ENCODE results near the gene ZNF296. TPM values are rescaled to one million over a fixed set of nuclear protein-coding genes. Genes with fewer than 3 reads are reported as not detected.

The ZNF296 gene
- total and polyA plus RNA-seq, 2 donors (not counting 3 experiments of a cell fraction or from before 2014, with no cell fraction given), result 0.35 to 1.8 TPM

DNA sequence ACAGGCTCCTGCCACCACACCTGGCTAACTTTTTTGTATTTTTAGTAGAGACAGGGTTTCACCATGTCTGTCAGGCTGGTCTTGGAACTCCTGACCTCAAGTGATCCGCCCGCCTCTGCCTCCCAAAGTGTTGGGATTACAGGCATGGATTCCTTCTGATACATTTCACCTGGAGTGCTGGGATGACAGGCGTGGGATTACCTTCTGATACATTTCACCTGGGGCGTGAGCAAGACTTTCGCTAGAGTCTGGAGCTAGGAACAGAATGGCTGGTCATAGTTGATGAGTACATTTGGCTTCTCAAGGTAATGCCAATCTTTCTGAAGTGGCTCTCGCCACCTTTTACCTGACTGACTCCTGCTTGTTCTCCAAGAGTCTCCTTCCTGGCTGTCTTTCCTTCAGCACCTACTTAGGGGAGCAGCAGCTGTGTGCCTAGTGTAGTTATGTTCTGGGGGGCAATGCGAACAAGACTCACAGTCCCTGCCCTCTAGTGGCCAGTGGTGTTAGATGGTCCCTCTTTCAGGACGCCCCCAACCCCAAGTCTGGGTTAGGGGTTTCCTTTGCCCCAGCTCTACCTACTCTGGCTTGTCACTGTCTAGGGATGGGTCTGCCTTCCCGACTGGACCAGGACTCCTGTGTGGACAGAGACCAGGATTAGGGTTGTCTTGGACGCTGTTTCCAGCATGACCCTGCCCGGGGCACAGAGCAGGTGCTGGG lies 36.0 kb upstream of the ZNF296 start:
- H3K4me2 ChIP-seq (ENCODE audit: insufficient read depth, low read length), result no peak overlapping the region
- no peak overlapping the region for H3K4me3 ChIP-seq (replicated peaks in 1 of 3; ENCODE audit: insufficient read depth in 1 of 3, low read depth in 1 of 3, low read length in 3 of 3)
- H3K9me1 ChIP-seq (replicated peaks; ENCODE audit: control insufficient read depth, extremely low read depth, insufficient read depth, low read length), result no peaks in the 10 kb centered on the region
- H3K36me3 ChIP-seq (ENCODE audit: control insufficient read depth in 2 of 2, extremely low read depth in 1 of 2, insufficient read depth in 2 of 2, low read length in 2 of 2), result no peaks in the 10 kb centered on the region
- ChIA-PET CTCF (interaction anchor here (1.4 kb wide), 1 partner anchor 13 kb away, joined by 5 read pairs; no protein-coding TSS in a partner anchor), POLR2A (no interaction called here)
- no peak overlapping the region for H3K9ac ChIP-seq (replicated peaks; ENCODE audit: extremely low read depth, insufficient read depth, low read length)
- H3K79me2 ChIP-seq (ENCODE audit: control insufficient read depth, insufficient read depth, low read length), result peaks cover 71% of the 10 kb centered on the region
- dilution Hi-C loops (cut with MboI; ENCODE audit: extremely low pct_ligation_motif_present, low sequenced_read_pairs) (no loop called here), intact Hi-C loops (cut with micrococcal nuclease) (no loop called here)
- no TSS peak for BruUV-seq (replicated peaks)
- TF ChIP-seq JUN (IDR thresholded peaks at IDR 0.05; ENCODE audit: borderline replicate concordance, insufficient read depth, insufficient read length, low read depth) (no peak), GATA2 (IDR thresholded peaks at IDR 0.05; ENCODE audit: insufficient read depth, insufficient read length, low read depth, low read length) (no peak), POLR2A (IDR thresholded peaks at IDR 0.05; ENCODE audit: low read depth, low read length) (no peak), EZH2 (IDR thresholded peaks at IDR 0.05; ENCODE audit: borderline replicate concordance, low read depth, low read length, severe bottlenecking) (no peak), POLR2AphosphoS5 (IDR thresholded peaks at IDR 0.05; ENCODE audit: insufficient read depth, low read depth, low read length) (no peak), MYC (IDR thresholded peaks at IDR 0.05; ENCODE audit: low read depth, low read length) (no peak), FOS (IDR thresholded peaks at IDR 0.05; ENCODE audit: borderline replicate concordance, insufficient read depth, low read length) (no peak)
- TF ChIP-seq, protein P1, sequence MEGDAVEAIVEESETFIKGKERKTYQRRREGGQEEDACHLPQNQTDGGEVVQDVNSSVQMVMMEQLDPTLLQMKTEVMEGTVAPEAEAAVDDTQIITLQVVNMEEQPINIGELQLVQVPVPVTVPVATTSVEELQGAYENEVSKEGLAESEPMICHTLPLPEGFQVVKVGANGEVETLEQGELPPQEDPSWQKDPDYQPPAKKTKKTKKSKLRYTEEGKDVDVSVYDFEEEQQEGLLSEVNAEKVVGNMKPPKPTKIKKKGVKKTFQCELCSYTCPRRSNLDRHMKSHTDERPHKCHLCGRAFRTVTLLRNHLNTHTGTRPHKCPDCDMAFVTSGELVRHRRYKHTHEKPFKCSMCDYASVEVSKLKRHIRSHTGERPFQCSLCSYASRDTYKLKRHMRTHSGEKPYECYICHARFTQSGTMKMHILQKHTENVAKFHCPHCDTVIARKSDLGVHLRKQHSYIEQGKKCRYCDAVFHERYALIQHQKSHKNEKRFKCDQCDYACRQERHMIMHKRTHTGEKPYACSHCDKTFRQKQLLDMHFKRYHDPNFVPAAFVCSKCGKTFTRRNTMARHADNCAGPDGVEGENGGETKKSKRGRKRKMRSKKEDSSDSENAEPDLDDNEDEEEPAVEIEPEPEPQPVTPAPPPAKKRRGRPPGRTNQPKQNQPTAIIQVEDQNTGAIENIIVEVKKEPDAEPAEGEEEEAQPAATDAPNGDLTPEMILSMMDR (IDR thresholded peaks at IDR 0.05; ENCODE audit: extremely low read depth in 1 of 2, insufficient read depth in 1 of 2, low read depth in 1 of 2, low read length in 2 of 2), result no peak
- TF ChIP-seq, protein P2, sequence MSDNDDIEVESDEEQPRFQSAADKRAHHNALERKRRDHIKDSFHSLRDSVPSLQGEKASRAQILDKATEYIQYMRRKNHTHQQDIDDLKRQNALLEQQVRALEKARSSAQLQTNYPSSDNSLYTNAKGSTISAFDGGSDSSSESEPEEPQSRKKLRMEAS (IDR thresholded peaks at IDR 0.05; ENCODE audit: insufficient read depth, insufficient read length), result no peak
- no peaks in the 10 kb centered on the region for H4K20me1 ChIP-seq (replicated peaks; ENCODE audit: control insufficient read depth, extremely low read depth, insufficient read depth, low read length)
- FAIRE-seq, result no peak
- no peak overlapping the region for H3K27ac ChIP-seq (ENCODE audit: insufficient read depth, low read depth, low read length)
- no peaks in the 10 kb centered on the region for H3K9me3 ChIP-seq (replicated peaks; ENCODE audit: control insufficient read depth, insufficient read depth, low read length)
- H3K4me1 ChIP-seq (ENCODE audit: control insufficient read depth, extremely low read depth, insufficient read depth, low read length), result no peaks in the 10 kb centered on the region
- DNase-seq (ENCODE audit: low read depth, low spot score), result no peak
- no peaks in the 10 kb centered on the region for H3K27me3 ChIP-seq (ENCODE audit: control insufficient read depth in 2 of 2, insufficient read depth in 2 of 2, low read length in 2 of 2)
- H2AFZ ChIP-seq (ENCODE audit: low read depth, low read length), result no peak overlapping the region
